ENCODE results near the gene MDK. TPM values are rescaled to one million over a fixed set of nuclear protein-coding genes. Genes with fewer than 3 reads are reported as not detected.

MDK gene
- total RNA-seq, 1 experiment from 2014 or later = 252 TPM

DNA sequence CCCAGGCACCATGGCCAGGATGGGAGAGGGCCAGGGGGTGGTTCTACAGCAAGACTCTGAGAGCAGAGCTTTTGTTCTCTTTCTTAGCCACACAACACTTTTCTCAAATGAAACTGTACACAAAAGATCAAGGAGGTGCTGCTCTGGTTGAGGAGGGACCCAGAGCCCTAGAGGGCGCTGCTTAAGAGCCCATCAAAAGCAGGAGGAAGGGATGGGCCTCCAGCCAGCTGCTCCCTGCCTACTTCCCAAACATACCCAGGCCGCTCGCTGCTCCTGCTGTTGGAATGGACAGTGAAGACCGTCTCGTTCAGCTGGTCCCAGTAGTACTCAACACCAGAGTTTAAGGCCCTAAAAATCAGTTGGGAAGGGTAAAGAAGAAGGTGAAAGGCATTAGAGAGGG lies 28.6 kb downstream of the MDK start:
- in situ Hi-C loops (cut with HindIII; ENCODE audit: low pct_unique_long_range_greater_than_20kb, low sequenced_read_pairs) = no loop called here
- H3K4me3 ChIP-seq (ENCODE audit: low read depth in 2 of 2, low read length in 2 of 2) = no peak overlapping the region
- no peak for TF ChIP-seq TCF7L2 (IDR thresholded peaks at IDR 0.05; ENCODE audit: low read depth, low read length)
- TF ChIP-seq POLR2AphosphoS5 (IDR thresholded peaks at IDR 0.05; ENCODE audit: low read depth, low read length) = no peak
- TF ChIP-seq CTCF (IDR thresholded peaks at IDR 0.05) = no peak; the same call in 1 of the 2 replicates
- no peak for TF ChIP-seq REST (IDR thresholded peaks at IDR 0.05; ENCODE audit: insufficient read depth in 1 of 2, low read depth in 2 of 2, low read length in 1 of 2)
- TF ChIP-seq SIN3A (IDR thresholded peaks at IDR 0.05; ENCODE audit: borderline replicate concordance, insufficient read depth, low read depth, low read length) = no peak
- peaks cover 8% of the 10 kb centered on the region for H3K36me3 ChIP-seq (ENCODE audit: control insufficient read depth, insufficient read depth, low read length)
- no TSS peak for BruUV-seq (replicated peaks)
- DNase-seq (ENCODE audit: low read depth, low spot score) (no peak), ATAC-seq (peak; percentile 36; the same call in 1 of the 2 replicates)
- H3K27me3 ChIP-seq (ENCODE audit: control insufficient read depth, insufficient read depth, low read length) = no peaks in the 10 kb centered on the region
- no peak overlapping the region for H3K27ac ChIP-seq (ENCODE audit: low read length)
- intact Hi-C loops (cut with micrococcal nuclease; ENCODE audit: unreplicated experiment) = loop anchor here (10.0 kb wide), 1 partner anchor 65 kb away; no protein-coding TSS in a partner anchor
- H3K4me1 ChIP-seq (ENCODE audit: control insufficient read depth, insufficient read depth, low read length) = peaks cover 2% of the 10 kb centered on the region; the same call in 1 of the 2 replicates
- no peaks in the 10 kb centered on the region for H3K9me3 ChIP-seq (ENCODE audit: control insufficient read depth, insufficient read depth, low read depth, low read length)
- ChIA-PET CTCF (no interaction called here), POLR2A (no interaction called here)

DNA sequence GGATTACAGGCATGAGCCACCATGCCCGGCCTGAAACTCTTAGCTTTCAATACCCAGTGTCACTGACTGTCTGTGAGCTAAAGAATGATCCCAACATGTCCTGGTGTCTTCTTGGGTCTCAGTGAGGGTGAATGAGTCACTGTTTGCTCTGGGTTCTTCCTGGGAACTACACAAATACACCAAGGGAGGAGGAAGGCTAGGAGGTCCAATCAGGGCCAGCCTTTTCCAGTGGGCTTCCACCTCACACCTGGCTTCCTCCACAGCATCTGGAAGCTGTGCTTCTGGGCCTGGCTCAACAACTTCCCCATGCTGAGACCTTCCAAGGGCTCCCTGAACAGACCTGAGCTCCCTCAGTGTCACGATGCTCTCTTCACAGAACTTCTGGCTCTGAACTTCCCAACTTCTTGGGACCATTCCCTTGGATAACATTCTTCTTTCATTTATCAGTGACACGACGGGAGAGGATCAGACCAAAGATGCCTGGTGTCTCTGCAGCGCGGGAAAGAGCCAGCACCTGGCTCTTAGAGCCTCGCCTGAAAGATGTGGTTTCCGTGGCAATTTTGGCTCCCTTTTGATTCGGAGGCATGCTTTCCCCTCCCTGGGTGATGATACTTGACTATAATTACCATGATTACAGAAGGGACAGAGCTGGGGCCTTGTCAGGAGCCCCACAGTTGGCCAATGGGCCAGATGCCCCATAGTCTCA lies 32.4 kb downstream of the MDK start:
- POLR2A ChIA-PET = no interaction called here

More for the DNA sequence above, 32.4 kb downstream of the MDK start:
- no peak overlapping the region for H3K4me3 ChIP-seq (ENCODE audit: low read depth in 2 of 2, low read length in 2 of 2)
- in situ Hi-C loops (cut with HindIII; ENCODE audit: low pct_unique_long_range_greater_than_20kb, low sequenced_read_pairs) (no loop called here), intact Hi-C loops (cut with micrococcal nuclease; ENCODE audit: unreplicated experiment) (loop anchor here (10.0 kb wide), 1 partner anchor 61 kb away; no protein-coding TSS in a partner anchor)
- no peaks in the 10 kb centered on the region for H3K27me3 ChIP-seq (ENCODE audit: control insufficient read depth, insufficient read depth, low read length)
- DNase-seq (ENCODE audit: low read depth, low spot score) (no peak), ATAC-seq (no peak)
- H3K4me1 ChIP-seq (ENCODE audit: control insufficient read depth, insufficient read depth, low read length) = no peaks in the 10 kb centered on the region
- H3K27ac ChIP-seq (ENCODE audit: low read length) = no peak overlapping the region
- no TSS peak for BruUV-seq (replicated peaks)
- peaks cover 10% of the 10 kb centered on the region for H3K36me3 ChIP-seq (ENCODE audit: control insufficient read depth, insufficient read depth, low read length)
- H3K9me3 ChIP-seq (ENCODE audit: control insufficient read depth, insufficient read depth, low read depth, low read length) = no peaks in the 10 kb centered on the region
- TF ChIP-seq TCF7L2 (IDR thresholded peaks at IDR 0.05; ENCODE audit: low read depth, low read length) = no peak
- TF ChIP-seq REST (IDR thresholded peaks at IDR 0.05; ENCODE audit: insufficient read depth in 1 of 2, low read depth in 2 of 2, low read length in 1 of 2) = no peak
- TF ChIP-seq POLR2AphosphoS5 (IDR thresholded peaks at IDR 0.05; ENCODE audit: low read depth, low read length) = no peak
- no peak for TF ChIP-seq SIN3A (IDR thresholded peaks at IDR 0.05; ENCODE audit: borderline replicate concordance, insufficient read depth, low read depth, low read length)
- TF ChIP-seq CTCF (IDR thresholded peaks at IDR 0.05) = no peak
- CTCF ChIA-PET = no interaction called here

Measured in Panc1 (cell line).